Hippocampal formation (tissue), 2 donors: ENCODE measurements around the gene EEIG1.

Source experiments
- DNase-seq, 2 donors: peaks; one replicate each; lab custom pipeline; 2025; lab: John Stamatoyannopoulos, UW

The EEIG1 gene

GRCh38 chr9:127974769-127975261, 6.0 kb downstream of the EEIG1 start:
- no peak for DNase-seq

GRCh38 chr9:127974001-127974768, 6.6 kb downstream of the EEIG1 start:
- no peak for DNase-seq

- DNase-seq: peak in 1 of 2 donors; percentile 50
These were observed 7.4 kb downstream of the EEIG1 start for GRCh38 chr9:127973169-127974000.

DNA sequence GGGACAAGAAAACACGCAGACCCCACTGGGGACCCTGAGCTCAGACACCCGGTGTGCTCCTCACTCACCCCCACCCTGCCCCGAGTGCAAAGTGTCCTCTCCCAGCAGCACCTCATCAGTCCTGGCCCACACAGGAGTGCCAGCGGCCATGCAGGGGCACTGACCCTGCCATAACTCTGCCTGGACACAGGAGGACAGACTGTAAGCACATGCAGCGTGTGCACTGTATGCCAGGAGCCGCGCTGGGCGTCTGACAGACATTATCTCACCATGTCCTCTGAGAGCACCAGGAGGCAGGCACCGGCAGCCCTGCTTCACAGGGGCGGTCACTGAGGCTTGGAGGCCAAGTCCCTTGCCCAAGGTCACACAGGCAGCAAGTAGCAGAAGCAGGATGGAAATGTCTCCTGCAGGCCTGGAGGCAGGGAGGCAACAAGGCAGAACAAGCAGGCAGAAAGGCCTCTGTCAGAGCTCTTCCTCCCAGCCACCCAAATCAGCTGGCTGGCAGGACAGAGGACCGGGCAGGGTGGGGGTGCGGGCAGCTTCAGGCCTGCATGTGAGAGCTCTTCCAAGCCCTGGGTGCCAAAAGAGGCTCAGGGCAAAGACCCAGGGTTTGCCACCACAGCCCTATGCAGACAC, 8.4 kb downstream of the EEIG1 start:
- DNase-seq: peak in 1 of 2 donors; percentile 79

- peak; percentile 87 for DNase-seq
These were observed 9.2 kb downstream of the EEIG1 start for GRCh38 chr9:127971357-127972235.

GRCh38 chr9:127970401-127971313, 10.1 kb downstream of the EEIG1 start:
- no peak for DNase-seq

- DNase-seq: peak in 1 of 2 donors; percentile 67
These were observed 11.9 kb downstream of the EEIG1 start for GRCh38 chr9:127968700-127969383.

- DNase-seq: no peak
These were observed 12.7 kb downstream of the EEIG1 start for GRCh38 chr9:127968042-127968441.

DNA sequence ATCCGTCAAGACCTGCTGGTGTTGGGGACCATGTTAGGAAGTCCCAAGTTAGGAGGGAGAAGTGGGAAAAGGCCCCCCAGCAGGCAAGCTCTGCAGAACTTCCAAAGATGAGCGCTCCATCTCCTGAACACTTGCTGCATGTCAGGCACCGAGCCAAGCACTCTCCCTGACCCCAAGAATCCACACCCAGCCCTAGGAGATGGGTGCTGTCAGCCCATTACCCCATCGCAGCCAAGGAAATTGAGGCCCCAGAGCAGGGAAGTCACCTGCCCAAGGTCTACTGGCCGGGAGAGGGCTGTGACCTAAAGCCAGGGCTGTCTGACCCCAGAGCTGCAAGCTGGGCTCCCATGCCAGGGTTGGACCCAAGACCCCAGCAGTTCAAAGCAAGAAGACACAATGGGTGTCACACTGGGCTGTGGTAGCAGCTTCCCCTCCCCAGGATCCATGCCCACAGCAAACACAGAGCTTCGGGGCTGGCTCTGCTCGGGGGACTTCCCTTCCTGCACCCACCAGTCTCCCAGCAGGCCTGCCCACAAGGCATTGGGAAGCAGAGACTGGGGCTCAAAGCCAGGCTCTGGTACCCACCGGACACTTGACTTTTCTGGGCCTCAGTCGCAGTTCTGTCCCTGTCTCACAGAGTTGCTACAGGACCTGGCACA, 13.5 kb downstream of the EEIG1 start:
- no peak for DNase-seq

DNA sequence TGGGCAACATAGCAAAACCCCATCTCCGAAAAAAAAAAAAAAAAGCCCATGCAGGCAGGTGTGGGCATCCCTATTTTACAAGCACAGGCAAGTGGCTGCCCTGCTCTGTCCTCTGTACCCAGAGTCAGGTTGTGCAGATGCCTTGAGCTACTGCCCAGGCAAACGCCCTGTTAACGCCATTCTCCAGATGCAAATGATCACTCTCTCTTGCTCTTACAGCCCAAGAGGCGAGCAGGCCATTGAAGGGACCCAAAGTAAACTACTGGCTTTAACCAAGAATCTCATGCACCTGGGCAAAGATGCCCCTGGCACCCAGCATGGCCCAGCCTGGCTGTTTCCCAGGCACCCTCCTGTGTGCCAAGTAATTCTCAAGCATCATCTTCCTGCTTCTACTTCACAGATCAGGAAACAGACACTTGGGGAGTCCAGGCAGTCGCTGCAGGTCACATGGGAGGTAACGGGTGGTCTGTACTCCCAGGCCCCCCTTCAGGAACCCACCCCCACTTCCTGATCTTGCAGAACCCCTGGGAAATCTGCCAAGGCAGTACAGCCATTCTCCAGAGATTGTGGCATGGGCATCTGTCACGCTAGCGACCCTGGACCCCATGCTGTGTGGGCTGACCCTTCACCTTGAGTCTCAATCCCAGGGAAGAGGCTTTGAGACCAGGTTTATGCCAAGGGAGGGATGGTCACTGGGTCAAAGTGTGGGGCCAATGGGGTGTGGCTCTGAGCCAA, 14.2 kb downstream of the EEIG1 start:
- no peak for DNase-seq

GRCh38 chr9:127965953-127966352, 14.8 kb downstream of the EEIG1 start:
- DNase-seq: no peak

DNA sequence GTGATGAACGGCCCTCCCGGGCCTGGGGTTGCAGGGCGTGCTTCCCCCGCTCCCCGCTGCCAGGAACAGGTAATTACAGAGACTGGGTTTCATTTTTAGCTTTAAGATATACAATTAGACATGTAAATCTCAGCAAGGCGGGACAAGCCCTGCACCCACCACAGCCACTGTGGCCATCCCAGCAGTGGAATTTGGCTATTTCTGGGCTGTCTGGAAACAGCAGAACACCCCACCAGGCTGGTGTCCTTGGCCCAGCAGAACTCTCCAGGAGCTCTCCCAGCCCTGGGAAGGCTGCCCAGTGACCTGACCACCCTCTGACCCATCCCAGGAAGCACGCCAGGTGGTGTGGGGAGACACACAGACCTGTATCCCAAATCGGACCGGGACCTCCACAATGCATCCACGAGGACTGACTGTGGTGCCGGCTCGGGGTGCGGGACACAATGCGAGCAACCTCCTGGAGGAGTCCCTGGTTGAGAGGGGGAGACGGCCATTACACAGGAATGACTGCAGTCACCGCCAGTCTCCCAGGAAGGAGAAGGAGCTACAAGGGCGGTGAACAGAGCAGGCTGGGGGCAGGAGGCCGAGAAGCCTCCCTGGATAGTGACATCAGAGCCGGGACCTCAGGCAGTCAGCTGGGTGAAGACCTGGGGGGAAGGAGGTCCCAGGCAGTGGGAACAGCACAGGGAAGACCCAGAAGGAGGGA, 17.3 kb downstream of the EEIG1 start:
- DNase-seq: no peak

DNA sequence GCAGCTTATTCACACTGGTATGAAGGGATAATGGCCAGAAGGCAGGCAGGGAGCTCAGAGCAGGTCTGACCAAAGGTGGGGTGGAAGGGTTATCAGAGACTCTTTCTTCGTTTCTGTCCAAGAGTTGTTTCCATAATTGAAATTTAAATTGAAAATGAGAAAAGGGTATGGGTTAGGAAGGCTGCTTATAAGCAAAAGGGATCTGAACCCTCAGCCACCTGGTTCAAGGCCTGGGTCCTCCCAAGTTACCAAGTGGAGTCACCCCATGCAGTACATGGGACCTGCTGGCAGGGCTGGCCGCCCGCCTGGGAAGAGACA, 17.8 kb downstream of the EEIG1 start:
- DNase-seq: no peak

- DNase-seq: no peak
These were observed 18.5 kb downstream of the EEIG1 start for GRCh38 chr9:127962278-127962677.

- DNase-seq: no peak
These were observed 19.1 kb downstream of the EEIG1 start for GRCh38 chr9:127961613-127962155.

DNA sequence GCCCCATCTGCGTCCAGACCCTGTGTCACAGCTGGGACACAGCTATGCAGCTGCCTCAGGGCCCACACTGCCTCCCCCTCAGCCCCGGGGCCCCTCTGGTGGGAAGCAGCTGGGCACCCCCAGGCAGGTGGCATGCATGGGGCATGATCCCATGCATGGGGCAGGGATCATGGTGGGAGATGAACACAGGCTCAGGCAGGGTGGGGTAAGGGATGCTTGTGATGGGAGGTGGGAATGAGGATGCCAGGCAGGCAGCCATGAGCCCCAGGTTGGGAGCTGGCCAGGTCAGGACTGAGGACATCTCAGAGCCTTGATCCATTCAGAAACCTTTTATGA, 19.7 kb downstream of the EEIG1 start:
- no peak for DNase-seq

- no peak for DNase-seq
These were observed 20.2 kb downstream of the EEIG1 start for GRCh38 chr9:127960410-127961154.
